ENCODE data around the gene DRD3. TPM values are rescaled to one million over a fixed set of nuclear protein-coding genes. Genes with fewer than 3 reads are reported as not detected.

DRD3 gene
- total RNA-seq, 2 experiments from 2014 or later: not detected

- H3K4me3 ChIP-seq (ENCODE audit: low read depth, low read length, poor library complexity, severe bottlenecking): no peak overlapping the region
- intact Hi-C loops (cut with micrococcal nuclease; ENCODE audit: unreplicated experiment): no loop called here
- no peaks in the 10 kb centered on the region for H4K20me1 ChIP-seq (ENCODE audit: insufficient read depth, low read length)
- peaks cover 13% of the 10 kb centered on the region for H3K36me3 ChIP-seq (ENCODE audit: insufficient read depth, low read length)
- no peaks in the 10 kb centered on the region for H3K79me2 ChIP-seq (ENCODE audit: insufficient read depth, low read depth, low read length)
- H3K4me1 ChIP-seq (ENCODE audit: insufficient read depth, low read length, poor library complexity, severe bottlenecking): peaks cover 28% of the 10 kb centered on the region
- POLR2A ChIA-PET: interaction anchor here (0.8 to 2.6 kb wide), 6 partner anchors 8 to 220 kb away, joined by 3 to 38 read pairs (median 3); partner anchors contain the start of gene ZNF80
- no peaks in the 10 kb centered on the region for H3K9me2 ChIP-seq (ENCODE audit: insufficient read depth, low read length)
- H3K4me2 ChIP-seq (ENCODE audit: low read length): 0 out of 2 replicates have a peak overlapping the region, but pooled peaks have one; percentile 14
- BruUV-seq (replicated peaks): no TSS peak
- H3K27ac ChIP-seq (ENCODE audit: low read depth, low read length, poor library complexity, severe bottlenecking): peak overlapping the region; percentile 21
- peaks cover 19% of the 10 kb centered on the region for H3K9me3 ChIP-seq (ENCODE audit: low read length)
- CTCF ChIA-PET (ENCODE audit: unreplicated experiment): interaction anchor here (0.7 to 1.0 kb wide), 2 partner anchors 10 to 70 kb away, joined by 3 to 5 read pairs; no protein-coding TSS in a partner anchor
- peak; percentile 35 for DNase-seq (ENCODE audit: low spot score)
- no peak overlapping the region for H2AFZ ChIP-seq (ENCODE audit: low read length)
- TF ChIP-seq CTCF (conservative IDR thresholded peaks at IDR 0.05; ENCODE audit: low read length): no peak
- no peak for TF ChIP-seq EZH2phosphoT487 (IDR thresholded peaks at IDR 0.05; ENCODE audit: borderline replicate concordance, low read depth, low read length)
These were observed 44.3 kb upstream of the DRD3 start for GRCh38 chr3:114223143-114223542.

GRCh38 chr3:114221881-114222264 is 43.0 kb upstream of the DRD3 start:
- ChIA-PET POLR2A (interaction anchor here (0.7 to 2.6 kb wide), 2 partner anchors 8 to 232 kb away, joined by 3 to 38 read pairs; no protein-coding TSS in a partner anchor), CTCF (ENCODE audit: unreplicated experiment) (interaction anchor here (0.5 to 1.3 kb wide), 2 partner anchors 9 to 61 kb away, joined by 3 to 5 read pairs; no protein-coding TSS in a partner anchor)
- Histone ChIP-seq H2AFZ (ENCODE audit: low read length) (no peak overlapping the region), H3K27ac (ENCODE audit: low read depth, low read length, poor library complexity, severe bottlenecking) (no peak overlapping the region), H3K9me2 (ENCODE audit: insufficient read depth, low read length) (no peaks in the 10 kb centered on the region), H3K36me3 (ENCODE audit: insufficient read depth, low read length) (peaks cover 13% of the 10 kb centered on the region), H3K9me3 (ENCODE audit: low read length) (peaks cover 19% of the 10 kb centered on the region), H4K20me1 (ENCODE audit: insufficient read depth, low read length) (no peaks in the 10 kb centered on the region), H3K4me1 (ENCODE audit: insufficient read depth, low read length, poor library complexity, severe bottlenecking) (peaks cover 38% of the 10 kb centered on the region), H3K79me2 (ENCODE audit: insufficient read depth, low read depth, low read length) (no peaks in the 10 kb centered on the region), H3K4me2 (ENCODE audit: low read length) (no peak overlapping the region), H3K4me3 (ENCODE audit: low read depth, low read length, poor library complexity, severe bottlenecking) (no peak overlapping the region)
- BruUV-seq (replicated peaks): no TSS peak
- intact Hi-C loops (cut with micrococcal nuclease; ENCODE audit: unreplicated experiment): no loop called here
- DNase-seq (ENCODE audit: low spot score): no peak
- no peak for TF ChIP-seq EZH2phosphoT487 (IDR thresholded peaks at IDR 0.05; ENCODE audit: borderline replicate concordance, low read depth, low read length)
- TF ChIP-seq CTCF (conservative IDR thresholded peaks at IDR 0.05; ENCODE audit: low read length): no peak

- CTCF ChIA-PET (ENCODE audit: unreplicated experiment): interaction anchor here (0.5 to 1.3 kb wide), 2 partner anchors 8 to 61 kb away, joined by 3 to 5 read pairs; no protein-coding TSS in a partner anchor
- POLR2A ChIA-PET: interaction anchor here (0.7 to 2.6 kb wide), 2 partner anchors 7 to 233 kb away, joined by 3 to 38 read pairs; no protein-coding TSS in a partner anchor
- TF ChIP-seq CTCF (conservative IDR thresholded peaks at IDR 0.05; ENCODE audit: low read length) (no peak), EZH2phosphoT487 (IDR thresholded peaks at IDR 0.05; ENCODE audit: borderline replicate concordance, low read depth, low read length) (no peak)
- Histone ChIP-seq H3K9me3 (ENCODE audit: low read length) (peaks cover 19% of the 10 kb centered on the region), H3K79me2 (ENCODE audit: insufficient read depth, low read depth, low read length) (0 out of 2 replicates have a peak, but pooled peaks cover 5% of the 10 kb centered on the region), H3K4me2 (ENCODE audit: low read length) (no peak overlapping the region), H3K27ac (ENCODE audit: low read depth, low read length, poor library complexity, severe bottlenecking) (no peak overlapping the region), H2AFZ (ENCODE audit: low read length) (no peak overlapping the region), H3K9me2 (ENCODE audit: insufficient read depth, low read length) (no peaks in the 10 kb centered on the region), H4K20me1 (ENCODE audit: insufficient read depth, low read length) (no peaks in the 10 kb centered on the region), H3K4me1 (ENCODE audit: insufficient read depth, low read length, poor library complexity, severe bottlenecking) (peaks cover 44% of the 10 kb centered on the region), H3K36me3 (ENCODE audit: insufficient read depth, low read length) (peaks cover 13% of the 10 kb centered on the region), H3K4me3 (ENCODE audit: low read depth, low read length, poor library complexity, severe bottlenecking) (no peak overlapping the region)
- intact Hi-C loops (cut with micrococcal nuclease; ENCODE audit: unreplicated experiment): no loop called here
- no peak for DNase-seq (ENCODE audit: low spot score)
- no TSS peak for BruUV-seq (replicated peaks)
These were observed 42.5 kb upstream of the DRD3 start for GRCh38 chr3:114221165-114221880.
